ENCODE measurements around the gene ALG9. TPM values are rescaled to one million over a fixed set of nuclear protein-coding genes. Genes with fewer than 3 reads are reported as not detected.
"Not testable (repeated sequence)": the region's sequence is repeated elsewhere in the genome, so short reads cannot be mapped to it uniquely, and the experiment has no call there.

Gene ALG9
- polyA plus RNA-seq, 1 donor from 2014 or later = 92.1 TPM

DNA sequence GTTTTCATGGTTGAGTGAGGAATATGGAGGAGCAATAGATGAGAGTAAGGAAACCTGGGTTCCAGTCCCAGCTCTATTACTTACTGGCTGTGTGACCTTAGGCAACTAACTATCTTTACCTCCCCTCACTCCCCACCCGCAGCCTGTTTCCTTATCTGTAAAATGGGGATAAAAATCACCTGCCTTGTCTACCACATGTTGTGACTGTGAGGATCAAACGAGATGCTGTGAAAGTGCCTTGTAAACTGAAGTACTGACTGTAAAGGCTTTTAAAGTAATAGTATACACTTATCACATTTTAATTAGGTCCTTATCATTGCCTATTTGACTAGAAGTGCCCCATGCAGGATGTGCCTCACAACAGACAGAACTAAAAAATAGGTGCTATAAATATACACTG lies 86.3 kb downstream of the ALG9 start:
- Histone ChIP-seq H4K20me1 (ENCODE audit: insufficient read depth) (no peaks in the 10 kb centered on the region), H3F3A (ENCODE audit: insufficient read depth, low read length, poor library complexity, severe bottlenecking) (no peaks in the 10 kb centered on the region), H3K4me2 (ENCODE audit: low read length) (no peak overlapping the region), H3K9me2 (ENCODE audit: insufficient read depth, low read length) (no peaks in the 10 kb centered on the region), H3K27ac (ENCODE audit: low read length) (no peak overlapping the region), H3K27me3 (ENCODE audit: insufficient read depth, low read depth, low read length) (no peaks in the 10 kb centered on the region), H3K9me3 (ENCODE audit: low read length) (no peaks in the 10 kb centered on the region), H3K4me3 (ENCODE audit: low read length) (no peak overlapping the region), H3K9ac (ENCODE audit: low read length) (no peak overlapping the region), H2AFZ (ENCODE audit: low read depth, low read length) (no peak overlapping the region), H3K36me3 (ENCODE audit: insufficient read depth, low read length) (no peaks in the 10 kb centered on the region), H3K79me2 (replicated peaks; ENCODE audit: insufficient read depth, low read length) (no peaks in the 10 kb centered on the region)
- TF ChIP-seq EP300 (conservative IDR thresholded peaks at IDR 0.05; ENCODE audit: poor library complexity, severe bottlenecking) = no peak
- no peak for TF ChIP-seq MXI1 (conservative IDR thresholded peaks at IDR 0.05; ENCODE audit: poor library complexity, severe bottlenecking)
- no peak for TF ChIP-seq SMC3 (conservative IDR thresholded peaks at IDR 0.05; ENCODE audit: poor library complexity)
- no peak for TF ChIP-seq RAD21 (conservative IDR thresholded peaks at IDR 0.05)
- TF ChIP-seq, protein P1, sequence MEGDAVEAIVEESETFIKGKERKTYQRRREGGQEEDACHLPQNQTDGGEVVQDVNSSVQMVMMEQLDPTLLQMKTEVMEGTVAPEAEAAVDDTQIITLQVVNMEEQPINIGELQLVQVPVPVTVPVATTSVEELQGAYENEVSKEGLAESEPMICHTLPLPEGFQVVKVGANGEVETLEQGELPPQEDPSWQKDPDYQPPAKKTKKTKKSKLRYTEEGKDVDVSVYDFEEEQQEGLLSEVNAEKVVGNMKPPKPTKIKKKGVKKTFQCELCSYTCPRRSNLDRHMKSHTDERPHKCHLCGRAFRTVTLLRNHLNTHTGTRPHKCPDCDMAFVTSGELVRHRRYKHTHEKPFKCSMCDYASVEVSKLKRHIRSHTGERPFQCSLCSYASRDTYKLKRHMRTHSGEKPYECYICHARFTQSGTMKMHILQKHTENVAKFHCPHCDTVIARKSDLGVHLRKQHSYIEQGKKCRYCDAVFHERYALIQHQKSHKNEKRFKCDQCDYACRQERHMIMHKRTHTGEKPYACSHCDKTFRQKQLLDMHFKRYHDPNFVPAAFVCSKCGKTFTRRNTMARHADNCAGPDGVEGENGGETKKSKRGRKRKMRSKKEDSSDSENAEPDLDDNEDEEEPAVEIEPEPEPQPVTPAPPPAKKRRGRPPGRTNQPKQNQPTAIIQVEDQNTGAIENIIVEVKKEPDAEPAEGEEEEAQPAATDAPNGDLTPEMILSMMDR (IDR thresholded peaks at IDR 0.05; ENCODE audit: poor library complexity, severe bottlenecking) = no peak
- TF ChIP-seq TAF1 (IDR thresholded peaks at IDR 0.05; ENCODE audit: low read depth) = no peak
- TF ChIP-seq POLR2AphosphoS5 (IDR thresholded peaks at IDR 0.05) = no peak

DNA sequence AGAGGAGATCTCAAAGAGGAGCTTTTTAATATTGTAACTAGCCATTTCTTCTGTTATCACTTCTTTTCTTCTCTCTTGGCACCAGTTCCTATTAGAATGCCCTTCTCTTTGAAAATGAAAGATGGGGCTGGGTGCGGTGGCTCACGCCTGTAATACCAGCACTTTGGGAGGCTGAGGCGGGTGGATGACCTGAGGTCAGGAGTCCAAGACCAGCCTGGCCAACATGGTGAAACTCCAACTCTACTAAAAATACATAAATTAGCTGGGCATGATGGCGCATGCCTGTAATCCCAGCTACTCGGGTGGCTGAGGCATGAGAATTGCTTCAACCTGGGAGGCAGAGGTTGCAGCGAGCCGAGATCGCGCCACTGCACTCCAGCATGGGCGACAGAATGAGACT lies 87.1 kb downstream of the ALG9 start:
- not testable (repeated sequence) for H3K79me2 ChIP-seq (replicated peaks; ENCODE audit: insufficient read depth, low read length); H3K27ac ChIP-seq (ENCODE audit: low read length); H3K4me2 ChIP-seq (ENCODE audit: low read length); H3K4me3 ChIP-seq (ENCODE audit: low read length); H3K9me2 ChIP-seq (ENCODE audit: insufficient read depth, low read length); H3K36me3 ChIP-seq (ENCODE audit: insufficient read depth, low read length); H4K20me1 ChIP-seq (ENCODE audit: insufficient read depth); H2AFZ ChIP-seq (ENCODE audit: low read depth, low read length); H3K9me3 ChIP-seq (ENCODE audit: low read length); H3K9ac ChIP-seq (ENCODE audit: low read length); H3F3A ChIP-seq (ENCODE audit: insufficient read depth, low read length, poor library complexity, severe bottlenecking); H3K27me3 ChIP-seq (ENCODE audit: insufficient read depth, low read depth, low read length)

DNA sequence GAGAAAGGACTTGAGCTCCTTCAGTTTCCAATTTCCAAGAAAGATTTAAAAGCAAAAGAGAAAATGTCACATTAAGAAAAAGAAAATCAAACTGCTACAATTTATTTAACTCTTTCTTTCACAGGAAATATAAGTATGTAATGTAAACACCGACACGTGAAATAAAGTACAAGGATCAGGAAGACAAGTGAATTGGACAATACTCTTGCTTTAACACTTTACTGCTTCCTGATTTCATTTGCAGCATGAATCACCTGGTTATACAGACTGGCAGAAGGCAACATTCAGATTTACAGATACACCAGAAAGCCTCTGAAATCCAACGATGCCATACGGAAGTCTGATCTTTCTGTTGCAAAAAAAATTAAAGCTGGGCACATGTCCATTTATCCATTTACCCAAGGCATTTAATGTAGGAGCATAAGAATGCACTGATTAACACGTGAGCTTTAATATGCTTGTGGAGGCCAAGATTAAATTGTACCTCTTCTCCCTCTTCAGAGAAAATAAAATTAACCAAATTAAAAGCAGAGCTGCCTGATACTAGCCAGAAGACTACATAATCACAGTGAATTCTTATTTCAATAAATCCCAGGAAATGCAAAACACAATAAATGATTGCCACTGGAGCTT lies 89.2 kb downstream of the ALG9 start:
- Histone ChIP-seq H3K4me3 (ENCODE audit: low read length) (no peak overlapping the region), H3K27me3 (ENCODE audit: insufficient read depth, low read depth, low read length) (no peaks in the 10 kb centered on the region), H3K9me2 (ENCODE audit: insufficient read depth, low read length) (no peaks in the 10 kb centered on the region), H3K4me2 (ENCODE audit: low read length) (no peak overlapping the region), H4K20me1 (ENCODE audit: insufficient read depth) (no peaks in the 10 kb centered on the region), H3F3A (ENCODE audit: insufficient read depth, low read length, poor library complexity, severe bottlenecking) (no peaks in the 10 kb centered on the region), H3K9me3 (ENCODE audit: low read length) (no peaks in the 10 kb centered on the region), H2AFZ (ENCODE audit: low read depth, low read length) (no peak overlapping the region), H3K9ac (ENCODE audit: low read length) (no peak overlapping the region), H3K36me3 (ENCODE audit: insufficient read depth, low read length) (no peaks in the 10 kb centered on the region), H3K79me2 (replicated peaks; ENCODE audit: insufficient read depth, low read length) (no peaks in the 10 kb centered on the region), H3K27ac (ENCODE audit: low read length) (no peak overlapping the region)
- TF ChIP-seq, protein P1 (IDR thresholded peaks at IDR 0.05; ENCODE audit: poor library complexity, severe bottlenecking) = no peak
- TF ChIP-seq SMC3 (conservative IDR thresholded peaks at IDR 0.05; ENCODE audit: poor library complexity) = no peak
- TF ChIP-seq, protein P2, sequence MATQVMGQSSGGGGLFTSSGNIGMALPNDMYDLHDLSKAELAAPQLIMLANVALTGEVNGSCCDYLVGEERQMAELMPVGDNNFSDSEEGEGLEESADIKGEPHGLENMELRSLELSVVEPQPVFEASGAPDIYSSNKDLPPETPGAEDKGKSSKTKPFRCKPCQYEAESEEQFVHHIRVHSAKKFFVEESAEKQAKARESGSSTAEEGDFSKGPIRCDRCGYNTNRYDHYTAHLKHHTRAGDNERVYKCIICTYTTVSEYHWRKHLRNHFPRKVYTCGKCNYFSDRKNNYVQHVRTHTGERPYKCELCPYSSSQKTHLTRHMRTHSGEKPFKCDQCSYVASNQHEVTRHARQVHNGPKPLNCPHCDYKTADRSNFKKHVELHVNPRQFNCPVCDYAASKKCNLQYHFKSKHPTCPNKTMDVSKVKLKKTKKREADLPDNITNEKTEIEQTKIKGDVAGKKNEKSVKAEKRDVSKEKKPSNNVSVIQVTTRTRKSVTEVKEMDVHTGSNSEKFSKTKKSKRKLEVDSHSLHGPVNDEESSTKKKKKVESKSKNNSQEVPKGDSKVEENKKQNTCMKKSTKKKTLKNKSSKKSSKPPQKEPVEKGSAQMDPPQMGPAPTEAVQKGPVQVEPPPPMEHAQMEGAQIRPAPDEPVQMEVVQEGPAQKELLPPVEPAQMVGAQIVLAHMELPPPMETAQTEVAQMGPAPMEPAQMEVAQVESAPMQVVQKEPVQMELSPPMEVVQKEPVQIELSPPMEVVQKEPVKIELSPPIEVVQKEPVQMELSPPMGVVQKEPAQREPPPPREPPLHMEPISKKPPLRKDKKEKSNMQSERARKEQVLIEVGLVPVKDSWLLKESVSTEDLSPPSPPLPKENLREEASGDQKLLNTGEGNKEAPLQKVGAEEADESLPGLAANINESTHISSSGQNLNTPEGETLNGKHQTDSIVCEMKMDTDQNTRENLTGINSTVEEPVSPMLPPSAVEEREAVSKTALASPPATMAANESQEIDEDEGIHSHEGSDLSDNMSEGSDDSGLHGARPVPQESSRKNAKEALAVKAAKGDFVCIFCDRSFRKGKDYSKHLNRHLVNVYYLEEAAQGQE (IDR thresholded peaks at IDR 0.05; ENCODE audit: borderline replicate concordance) = no peak
- TF ChIP-seq RAD21 (conservative IDR thresholded peaks at IDR 0.05) = no peak
- no peak for TF ChIP-seq TAF1 (IDR thresholded peaks at IDR 0.05; ENCODE audit: low read depth)
- TF ChIP-seq POLR2AphosphoS5 (IDR thresholded peaks at IDR 0.05) = no peak
- TF ChIP-seq MXI1 (conservative IDR thresholded peaks at IDR 0.05; ENCODE audit: poor library complexity, severe bottlenecking) = no peak
- TF ChIP-seq EZH2 (IDR thresholded peaks at IDR 0.05; ENCODE audit: borderline replicate concordance, insufficient read depth, low read length, poor library complexity, severe bottlenecking) = no peak
- TF ChIP-seq EP300 (conservative IDR thresholded peaks at IDR 0.05; ENCODE audit: poor library complexity, severe bottlenecking) = no peak

Measured in neural cell (in vitro differentiated cells).